Endothelial cell of umbilical vein (primary cell): ENCODE data around the gene DMD.

Experiments
- POLR2A ChIP-seq: IDR thresholded peaks from 2 replicates; pipeline ENCODE4 v1.6.1; 2012; ENCODE audit warnings: low read depth, mild to moderate bottlenecking, control low read depth, low read length
- TF ChIP-seq, protein P1 (sequence below): IDR thresholded peaks from 2 replicates; pipeline ENCODE4 v1.6.1; 2011; ENCODE audit not compliant: insufficient read depth, insufficient read length

DNA sequence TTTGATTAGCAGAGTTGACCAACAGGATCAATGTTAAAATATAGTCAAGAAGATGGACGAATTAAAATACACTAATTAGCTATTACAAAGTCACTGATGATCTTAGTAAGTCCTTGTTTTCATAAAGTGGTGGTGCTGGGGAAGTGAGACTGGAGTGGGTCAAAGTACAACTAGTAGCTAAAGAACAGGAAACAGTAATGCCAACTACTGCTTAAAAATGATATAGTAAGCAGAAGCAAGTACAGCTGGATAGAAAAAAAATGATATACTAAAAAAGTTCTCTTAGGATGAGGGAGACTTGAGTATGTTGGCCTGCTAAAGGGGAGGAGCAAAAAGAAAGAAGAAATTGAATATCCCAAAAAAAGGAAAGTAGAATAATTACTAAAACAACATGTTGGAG, 1558.7 kb downstream of the DMD start:
- TF ChIP-seq, protein P1, sequence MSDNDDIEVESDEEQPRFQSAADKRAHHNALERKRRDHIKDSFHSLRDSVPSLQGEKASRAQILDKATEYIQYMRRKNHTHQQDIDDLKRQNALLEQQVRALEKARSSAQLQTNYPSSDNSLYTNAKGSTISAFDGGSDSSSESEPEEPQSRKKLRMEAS: no peak
- no peak for TF ChIP-seq POLR2A
